GM18526 (cell line): ENCODE measurements around the gene DEPDC1.

Source experiments
- POLR2A ChIP-seq: IDR thresholded peaks from 3 replicates; pipeline ENCODE4 v1.6.1; 2011; ENCODE audit not compliant: insufficient read length; ENCODE audit errors: extremely low read depth

Gene DEPDC1

GRCh38 chr1:68442822-68443556, 53.9 kb downstream of the DEPDC1 start:
- TF ChIP-seq POLR2A = no peak

GRCh38 chr1:68442006-68442405, 54.9 kb downstream of the DEPDC1 start:
- TF ChIP-seq POLR2A = no peak

- TF ChIP-seq POLR2A = no peak
Observed at GRCh38 chr1:68438310-68438709, 58.6 kb downstream of the DEPDC1 start.

- TF ChIP-seq POLR2A = no peak
Observed at GRCh38 chr1:68433395-68433794, 63.5 kb downstream of the DEPDC1 start.

- no peak for TF ChIP-seq POLR2A
Observed at GRCh38 chr1:68431076-68431475, 65.8 kb downstream of the DEPDC1 start.

GRCh38 chr1:68429233-68429808, 67.6 kb downstream of the DEPDC1 start:
- TF ChIP-seq POLR2A = no peak

GRCh38 chr1:68426594-68426993, 70.3 kb downstream of the DEPDC1 start:
- no peak for TF ChIP-seq POLR2A
